GM19372 (cell line): ENCODE data around the gene GRID1.
"Not testable (repeated sequence)": the region's sequence is repeated elsewhere in the genome, so short reads cannot be mapped to it uniquely, and the experiment has no call there.

Experiments used
- ATAC-seq: cut with Tn5 transposase; IDR thresholded peaks from one replicate; pipeline ENCODE4 v1.9.1; 2021; ENCODE audit warnings: mild to moderate bottlenecking, low read depth, moderate library complexity; ENCODE audit not compliant: unreplicated experiment

Gene GRID1

DNA sequence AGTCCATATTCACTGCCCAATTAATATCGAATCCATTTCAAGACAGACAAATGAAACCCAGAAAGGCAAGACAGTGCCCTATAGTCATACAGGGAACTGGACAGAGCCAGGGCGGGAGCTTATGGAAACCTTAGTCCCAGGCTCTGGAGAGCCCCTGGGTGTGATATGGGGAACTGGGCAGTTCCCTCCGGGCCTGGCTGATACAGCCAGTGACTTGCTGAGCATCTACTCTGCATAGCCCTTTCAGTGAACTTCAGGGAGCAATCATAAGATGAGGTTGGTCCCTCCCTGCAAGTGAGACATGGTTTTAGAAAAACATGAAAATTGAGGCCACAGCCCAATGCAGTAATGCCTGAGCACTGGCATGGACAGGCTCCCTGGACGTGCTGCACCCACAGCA, 241.9 kb downstream of the GRID1 start:
- no peak for ATAC-seq

DNA sequence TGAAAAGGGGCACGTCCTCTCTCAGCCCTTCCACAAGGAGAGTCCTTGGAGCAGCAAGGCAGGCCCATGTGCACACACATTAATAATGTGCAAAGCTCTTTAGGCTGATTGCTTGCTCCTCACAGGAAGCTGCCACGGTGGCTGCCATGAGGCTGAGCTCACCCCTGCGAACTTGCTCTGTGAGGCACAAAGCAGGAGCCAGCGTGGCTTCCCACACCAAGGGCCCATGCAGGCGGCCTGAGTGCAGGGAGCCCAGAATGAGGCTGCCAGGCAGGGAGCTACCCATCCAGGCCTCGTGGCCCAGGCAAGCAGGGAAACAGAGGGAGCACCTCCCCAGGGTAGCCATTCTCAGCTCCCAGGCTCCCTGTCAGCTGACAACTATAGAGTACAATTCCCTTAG, 242.9 kb downstream of the GRID1 start:
- no peak for ATAC-seq

DNA sequence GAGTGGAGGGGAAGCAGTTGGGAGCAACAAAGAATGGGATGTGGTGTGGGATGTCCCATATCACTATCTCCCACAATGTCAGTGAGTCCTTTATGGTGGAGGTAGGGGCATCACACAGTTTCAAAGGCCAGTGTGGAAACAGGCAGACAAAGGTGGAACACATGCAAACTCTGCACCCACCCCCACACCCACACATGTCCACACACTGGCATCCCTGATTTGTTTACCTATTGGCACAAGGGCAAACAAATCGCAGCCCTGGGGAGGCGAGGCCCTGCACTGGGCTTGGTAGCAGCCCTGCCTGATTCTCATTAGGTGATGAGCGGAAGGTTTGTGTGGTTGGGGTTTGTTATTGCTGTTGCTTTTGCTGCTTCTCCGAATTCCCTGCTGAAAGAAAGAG, 243.3 kb downstream of the GRID1 start:
- ATAC-seq = no peak

DNA sequence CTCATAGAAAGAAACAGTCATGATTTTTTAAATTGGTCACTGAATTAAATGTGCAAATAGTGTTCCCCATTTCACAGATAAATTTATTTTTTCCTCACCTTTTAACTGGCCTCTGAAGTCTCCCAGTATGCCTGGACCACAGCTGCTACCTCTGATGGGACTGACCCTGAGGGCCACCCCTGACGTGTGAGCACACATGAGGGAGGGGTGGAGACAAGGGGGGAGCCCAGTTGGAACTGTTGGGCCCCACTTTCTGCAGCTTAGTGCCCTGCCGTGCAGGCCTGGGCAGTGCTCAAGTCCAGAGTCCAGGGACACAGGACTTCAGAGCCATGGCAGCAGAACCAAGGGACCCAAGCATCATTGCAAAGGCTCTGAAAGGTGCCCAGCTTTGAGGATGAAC, 243.9 kb downstream of the GRID1 start:
- ATAC-seq = no peak

DNA sequence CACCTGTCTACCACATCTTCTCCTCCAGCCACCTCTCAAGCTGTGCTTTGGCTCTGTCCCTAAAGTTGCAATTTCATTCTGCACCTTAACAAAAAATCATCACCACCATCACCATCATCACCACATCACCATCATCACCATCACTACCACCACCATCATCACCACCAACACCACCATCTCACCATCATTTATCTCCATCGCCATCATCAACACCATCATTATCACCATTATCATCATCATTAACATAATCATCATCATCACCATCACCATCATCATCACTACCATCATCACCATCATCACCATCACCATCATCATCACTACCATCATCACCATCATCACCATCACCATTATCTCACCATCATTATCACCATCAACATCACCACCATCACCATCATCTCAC, 245.4 kb downstream of the GRID1 start:
- ATAC-seq = no peak

DNA sequence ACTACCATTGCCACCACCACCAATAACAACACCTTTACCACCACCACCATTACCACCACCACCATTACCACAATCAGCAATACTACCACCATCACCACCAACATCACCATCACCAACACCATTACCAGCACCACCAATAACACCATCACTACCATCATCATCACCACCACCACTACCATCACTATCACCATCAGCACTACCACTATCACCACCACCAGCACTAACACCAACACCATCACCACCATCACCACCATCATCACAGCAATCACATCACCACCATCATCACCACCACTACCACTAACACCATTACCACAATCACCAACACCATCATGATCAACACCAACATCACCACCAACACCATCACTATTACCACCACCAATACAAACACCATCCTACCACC, 249.5 kb downstream of the GRID1 start:
- no peak for ATAC-seq

DNA sequence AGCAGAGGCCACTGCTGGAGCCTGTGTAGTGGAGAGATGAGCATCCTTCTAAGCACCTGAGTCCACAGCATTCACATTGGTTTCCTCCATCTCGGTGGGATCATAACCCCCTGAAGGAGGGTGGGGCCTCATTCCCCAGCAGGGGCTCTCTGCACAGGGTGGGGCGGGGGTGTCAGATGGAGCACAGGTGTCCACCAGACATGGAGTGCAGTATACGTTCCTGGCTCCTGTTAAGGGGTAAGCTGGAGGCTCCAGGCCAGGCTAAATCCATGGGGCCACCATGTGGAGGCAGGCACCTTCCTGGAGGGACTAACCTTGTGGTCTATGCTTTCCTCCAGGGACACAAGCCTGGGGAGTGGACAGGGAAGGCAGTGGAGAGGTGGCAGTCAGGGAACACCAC, 252.6 kb downstream of the GRID1 start:
- ATAC-seq = no peak

DNA sequence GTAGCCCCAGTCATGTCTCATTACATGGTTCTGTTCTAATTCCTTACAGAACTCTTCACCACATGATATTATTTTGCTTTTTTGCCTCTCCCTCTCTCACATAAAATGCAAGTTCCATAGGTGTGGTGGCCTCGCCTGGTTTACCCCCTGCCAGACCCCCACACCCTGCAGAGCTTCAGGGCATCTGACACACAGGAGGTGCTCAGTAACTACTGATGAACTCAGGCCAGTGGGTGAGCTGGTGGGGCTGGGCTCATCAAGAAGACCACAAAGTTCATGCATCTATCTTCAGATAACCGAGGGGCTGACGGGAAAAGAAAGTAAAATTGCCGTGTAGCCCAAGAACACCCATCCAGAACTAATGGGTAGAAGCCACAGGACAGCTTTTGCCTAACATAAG, 253.1 kb downstream of the GRID1 start:
- ATAC-seq = no peak

DNA sequence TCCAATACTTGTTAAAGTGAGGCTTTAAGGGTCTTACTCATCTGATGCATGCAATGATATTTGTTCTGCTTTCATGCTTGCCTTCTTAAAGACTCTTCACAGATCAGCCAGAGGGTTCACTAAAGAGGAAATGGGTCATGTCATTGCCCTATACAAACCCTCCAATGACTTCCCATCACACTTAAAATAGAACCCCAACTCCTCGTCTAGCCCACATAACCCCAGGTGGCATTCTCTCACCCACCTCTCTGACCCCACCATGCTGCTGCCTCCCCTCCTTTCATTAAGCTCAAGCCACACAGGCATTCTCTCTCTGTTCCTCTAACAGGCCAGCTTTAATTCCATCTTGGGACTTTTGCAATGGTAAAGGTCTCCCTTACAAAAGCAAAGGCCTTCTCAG, 253.6 kb downstream of the GRID1 start:
- ATAC-seq = no peak

DNA sequence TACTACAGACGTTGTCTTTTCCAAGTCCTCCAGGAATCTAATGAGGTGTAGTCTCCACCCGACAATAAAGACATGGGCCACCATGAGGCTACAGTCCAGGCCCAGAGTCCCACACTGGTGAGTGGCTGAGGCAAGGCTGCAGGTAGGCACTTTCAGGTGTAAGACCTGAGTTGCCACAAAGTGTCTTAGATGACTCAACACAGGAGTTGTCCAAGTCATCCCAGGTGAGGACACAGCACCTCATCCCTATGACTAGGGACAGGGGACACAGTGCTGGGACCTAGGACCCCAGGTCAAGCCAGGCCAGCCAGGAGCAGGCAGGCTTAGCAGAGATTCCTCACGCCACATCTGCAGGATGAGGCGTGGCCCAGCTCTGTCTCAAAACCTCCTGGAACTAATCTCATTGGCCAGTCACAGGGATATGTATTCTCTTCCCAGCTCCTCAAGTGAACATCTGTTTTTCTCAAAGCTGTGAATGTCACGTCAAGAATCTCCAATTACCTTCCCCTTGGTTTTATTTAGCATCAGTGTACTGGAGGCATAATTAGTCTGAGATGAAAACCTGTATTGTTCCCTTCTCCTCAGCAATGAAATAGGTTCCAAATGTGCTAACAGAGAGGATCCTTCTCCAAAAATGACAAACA, 254.6 kb downstream of the GRID1 start:
- no peak for ATAC-seq

DNA sequence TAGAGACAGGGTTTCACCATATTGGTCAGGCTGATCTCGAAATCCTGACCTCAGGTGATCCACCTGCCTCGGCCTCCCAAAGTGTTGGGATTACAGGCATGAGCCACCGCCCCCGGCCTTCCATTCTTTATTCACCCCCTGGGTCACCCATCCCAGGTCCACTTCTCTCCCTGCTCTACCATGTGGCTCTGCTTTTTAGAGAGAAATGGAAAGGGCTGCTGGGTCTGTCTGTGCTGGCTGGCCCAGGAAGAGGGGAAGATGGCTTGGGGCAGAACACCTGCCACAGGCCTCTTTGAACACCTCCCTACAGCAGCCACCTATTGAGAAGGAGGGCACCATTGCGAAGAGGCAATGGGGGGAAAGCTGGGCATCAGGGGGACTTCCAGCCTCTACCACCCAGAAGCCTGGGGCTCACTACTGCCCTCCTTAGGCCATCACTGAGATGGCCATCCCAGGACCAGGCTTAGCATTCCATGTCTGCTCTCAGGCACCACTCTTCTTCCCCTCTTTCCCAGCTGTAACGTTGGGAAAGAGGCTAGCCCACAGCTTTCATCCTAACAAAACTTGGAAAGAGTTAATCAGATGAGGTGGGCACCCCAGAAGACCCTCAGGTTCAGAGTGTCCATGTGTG, 256.3 kb downstream of the GRID1 start:
- ATAC-seq = no peak

DNA sequence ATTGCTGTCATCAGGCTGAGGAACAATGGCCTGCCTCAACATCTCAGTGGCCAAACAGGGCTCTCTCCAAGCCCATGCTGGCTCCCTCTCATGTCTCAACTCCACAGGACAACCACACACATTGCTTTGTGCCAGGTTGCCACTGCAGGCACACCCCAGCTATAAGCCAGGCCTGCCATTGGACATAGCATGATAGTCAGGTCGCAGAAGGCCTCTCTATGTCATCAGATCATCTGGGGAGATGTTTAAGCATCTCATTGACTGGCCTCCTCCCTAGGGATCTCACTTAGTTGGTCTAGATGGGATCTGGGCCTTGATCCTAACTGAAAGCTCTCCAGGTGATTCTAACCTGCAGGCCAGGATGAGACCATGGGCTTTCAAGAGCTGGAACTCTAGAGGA, 257.2 kb downstream of the GRID1 start:
- no peak for ATAC-seq

DNA sequence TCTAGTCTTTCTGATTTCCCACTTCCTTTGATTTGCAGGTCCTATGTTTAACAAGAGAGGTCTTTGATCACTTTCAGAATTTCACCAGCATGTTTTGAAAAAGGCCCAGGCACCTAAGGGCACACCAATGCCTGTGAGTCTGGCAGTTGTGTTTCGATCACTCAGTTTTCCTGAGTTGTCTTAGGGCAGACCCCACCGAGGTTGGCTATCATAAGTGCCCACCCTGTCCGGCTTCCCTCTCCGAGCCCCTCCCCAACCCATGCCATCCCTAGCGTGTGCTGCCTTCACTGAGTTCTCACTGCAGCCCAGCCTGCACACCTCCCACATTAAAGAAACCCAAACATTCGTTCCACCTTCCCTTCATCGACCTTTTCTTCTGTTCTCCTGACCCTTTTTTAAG, 257.9 kb downstream of the GRID1 start:
- ATAC-seq = no peak

DNA sequence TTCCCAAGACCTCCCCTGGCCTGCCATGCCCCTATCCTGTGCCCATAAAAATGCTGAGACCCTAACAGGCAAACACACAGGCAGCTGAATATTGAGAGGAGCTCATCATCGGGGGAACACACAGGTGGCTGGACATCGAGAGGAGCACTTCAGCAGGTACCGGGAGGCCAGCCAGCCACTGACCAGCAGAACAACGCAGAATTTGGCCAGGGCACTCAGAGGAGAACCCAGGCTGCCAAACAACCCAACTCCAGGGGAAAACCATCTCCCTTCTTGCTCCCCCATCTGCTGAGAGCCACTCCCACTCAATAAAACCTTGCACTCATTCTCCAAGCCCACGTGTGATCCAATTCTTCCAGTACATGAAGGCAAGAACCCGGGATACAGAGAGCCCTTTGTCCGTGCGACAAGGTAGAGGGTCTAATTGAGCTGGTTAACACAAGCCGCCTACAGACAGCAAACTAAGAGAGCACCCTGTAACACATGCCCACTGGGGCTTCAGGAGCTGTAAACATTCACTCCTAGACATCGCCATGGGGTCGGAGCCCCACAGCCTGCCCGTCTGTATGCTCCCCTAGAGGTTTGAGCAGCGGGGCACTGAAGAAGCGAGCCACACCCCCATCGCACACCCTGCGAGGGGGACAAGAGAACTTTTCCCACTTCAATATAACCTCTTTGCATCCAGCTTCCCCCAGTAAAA, 258.8 kb downstream of the GRID1 start:
- ATAC-seq = not testable (repeated sequence)

DNA sequence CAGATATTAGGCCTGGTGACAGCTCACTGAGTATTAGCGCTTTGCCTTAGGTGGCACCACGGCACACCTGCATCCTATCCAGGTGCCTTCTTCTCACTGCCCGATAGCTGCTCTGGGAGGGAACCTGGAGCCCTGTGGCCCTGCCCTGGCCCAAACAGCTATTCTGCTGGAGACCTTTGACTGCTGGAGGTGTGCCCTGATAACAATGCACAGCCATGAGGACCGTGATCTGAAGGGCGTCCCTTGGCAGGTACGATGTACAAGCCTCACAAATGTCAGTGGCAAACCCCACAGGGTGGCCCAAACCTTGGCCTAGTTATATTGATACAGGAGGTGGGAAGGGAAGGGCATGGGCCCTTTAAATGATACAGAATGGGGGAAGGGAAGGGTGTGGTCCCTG, 259.5 kb downstream of the GRID1 start:
- no peak for ATAC-seq

DNA sequence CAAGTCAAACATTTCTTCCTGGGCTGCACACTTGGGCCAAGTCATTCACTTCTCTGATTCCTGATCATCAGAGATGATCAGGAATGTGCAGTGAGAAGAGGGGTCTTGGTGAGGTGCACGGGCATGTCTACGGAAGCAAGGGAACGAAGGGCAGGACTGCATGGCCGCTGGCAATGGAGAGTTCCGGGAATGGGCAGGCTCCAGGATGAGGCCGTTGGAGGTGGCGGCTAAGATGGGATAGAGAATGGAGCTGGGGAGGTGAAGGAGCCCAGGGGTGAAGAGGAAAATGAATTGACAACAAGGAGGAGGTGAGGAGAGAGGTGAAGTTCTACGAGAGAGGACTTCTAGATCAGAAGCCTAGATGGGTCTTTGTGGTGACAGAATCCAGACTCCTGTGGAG, 260.0 kb downstream of the GRID1 start:
- ATAC-seq = no peak

DNA sequence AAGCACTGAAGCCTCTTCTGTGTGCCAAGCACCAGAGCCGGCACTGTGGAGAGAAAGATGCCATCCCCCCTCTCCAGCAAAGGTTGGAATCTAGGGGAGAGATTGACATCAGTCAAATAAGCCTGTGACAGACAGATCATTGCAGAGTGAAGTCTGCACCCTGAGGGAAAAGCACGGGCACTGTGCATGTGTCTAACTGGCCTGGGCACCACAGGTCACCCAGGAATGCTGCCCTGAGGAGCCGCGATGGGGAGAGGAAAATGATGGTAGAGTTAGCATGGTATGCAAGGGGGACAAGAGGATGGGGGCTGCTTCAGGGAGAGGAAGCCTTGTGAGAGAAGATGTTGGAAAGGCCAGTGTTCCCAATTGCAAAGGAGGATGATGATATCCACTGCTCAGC, 261.0 kb downstream of the GRID1 start:
- ATAC-seq = no peak

DNA sequence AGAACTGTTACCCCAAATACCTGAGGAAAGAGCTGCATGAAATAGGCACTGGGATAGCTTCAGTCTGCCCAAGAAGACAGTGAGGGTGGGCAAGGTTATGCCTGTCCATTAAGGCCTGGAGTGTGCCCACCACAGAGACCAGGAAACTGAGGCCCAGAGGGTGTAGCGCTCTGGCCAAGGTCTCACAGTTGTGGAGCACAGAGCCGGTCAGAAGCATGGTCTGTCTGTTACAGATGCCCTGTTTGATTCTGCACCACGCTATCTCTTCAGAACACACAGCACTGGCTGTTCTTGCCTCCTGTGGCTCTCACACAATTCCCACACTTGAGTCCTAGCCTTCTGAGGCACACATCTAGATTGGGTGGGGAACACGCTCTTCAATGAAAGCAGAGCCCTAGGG, 261.4 kb downstream of the GRID1 start:
- ATAC-seq = no peak

DNA sequence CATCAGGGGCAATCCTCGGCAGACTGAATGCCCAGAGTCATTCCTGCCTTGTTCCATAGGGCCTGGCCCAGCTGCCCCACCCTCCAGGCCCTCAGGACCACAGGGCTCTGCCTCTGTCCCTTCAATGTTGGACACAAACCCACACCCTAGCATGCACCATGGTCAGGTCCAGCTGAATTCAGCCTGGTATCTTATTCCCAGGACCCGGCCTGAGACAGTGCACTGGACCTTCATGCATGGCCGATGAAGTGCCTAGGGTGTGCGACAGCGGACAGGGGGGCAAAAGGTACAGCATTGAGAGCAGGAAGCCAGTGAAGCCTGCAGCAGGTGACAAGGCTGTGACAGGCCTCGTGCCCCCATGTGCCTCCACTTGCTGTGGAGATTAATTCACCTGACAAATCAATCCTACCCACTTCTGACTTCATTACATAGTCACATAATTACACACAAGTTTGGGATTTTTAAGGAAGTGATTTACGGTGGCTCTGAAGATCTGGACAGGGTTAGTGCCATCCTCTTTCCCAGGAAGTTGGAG, 261.9 kb downstream of the GRID1 start:
- ATAC-seq = no peak

DNA sequence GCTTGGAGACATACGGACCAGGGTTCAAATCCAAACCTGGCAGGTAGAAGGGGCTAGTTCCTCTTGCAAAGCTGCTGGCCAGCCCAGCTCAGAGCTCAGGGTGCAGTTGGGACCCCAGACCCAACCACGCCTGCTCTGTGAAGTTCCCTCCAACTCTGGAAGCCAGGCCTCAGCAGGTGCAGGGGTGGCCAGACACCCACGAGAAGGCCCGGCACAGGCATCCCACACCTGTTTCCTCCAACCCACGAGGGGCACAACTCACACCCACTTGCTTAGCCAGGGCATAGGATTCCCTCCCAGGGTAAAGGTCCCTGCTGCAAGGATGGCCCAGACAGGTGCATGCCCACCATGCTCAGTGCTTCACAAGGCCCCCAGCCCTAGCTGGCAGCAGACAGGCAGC, 262.4 kb downstream of the GRID1 start:
- no peak for ATAC-seq

DNA sequence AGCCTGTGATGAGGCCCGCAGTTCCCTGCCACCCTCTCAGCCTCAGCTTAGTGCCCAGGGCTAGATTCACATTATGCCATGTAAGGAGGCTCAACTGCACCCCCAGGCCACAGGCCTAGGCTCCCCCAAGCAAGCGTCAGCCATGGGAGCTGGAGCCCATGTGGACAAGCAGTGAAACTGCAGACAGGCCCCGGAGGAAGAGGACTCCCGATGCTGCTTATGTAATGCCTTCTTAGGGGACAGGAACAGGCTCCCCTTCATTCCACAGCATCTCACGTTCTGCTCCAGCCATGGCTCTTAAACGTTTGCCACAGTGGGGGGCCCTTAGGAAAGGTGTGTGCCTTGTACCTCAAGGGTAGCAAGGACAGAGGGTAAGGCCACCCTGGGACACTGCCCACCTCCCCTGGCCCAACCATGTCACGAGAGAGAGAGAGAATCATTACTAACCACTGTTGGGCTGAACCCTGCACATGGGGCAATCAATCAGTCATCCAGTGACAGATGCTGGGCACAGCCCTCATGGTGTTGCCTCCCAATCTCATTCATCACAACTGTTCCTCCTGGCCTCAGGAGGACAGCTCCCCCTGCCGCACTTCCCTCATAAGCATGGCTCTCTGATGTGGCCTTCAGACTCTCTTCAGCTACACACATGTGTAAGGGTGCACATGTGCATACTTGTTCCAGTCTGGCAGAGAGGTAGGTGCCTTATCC, 263.0 kb downstream of the GRID1 start:
- ATAC-seq = no peak
